HG03571 (cell line): Measurements from ENCODE around the gene GABRD.

Experiments
- ATAC-seq: cut with Tn5 transposase; IDR thresholded peaks from one replicate; pipeline ENCODE4 v1.9.1; 2021; ENCODE audit not compliant: unreplicated experiment

Gene GABRD

DNA sequence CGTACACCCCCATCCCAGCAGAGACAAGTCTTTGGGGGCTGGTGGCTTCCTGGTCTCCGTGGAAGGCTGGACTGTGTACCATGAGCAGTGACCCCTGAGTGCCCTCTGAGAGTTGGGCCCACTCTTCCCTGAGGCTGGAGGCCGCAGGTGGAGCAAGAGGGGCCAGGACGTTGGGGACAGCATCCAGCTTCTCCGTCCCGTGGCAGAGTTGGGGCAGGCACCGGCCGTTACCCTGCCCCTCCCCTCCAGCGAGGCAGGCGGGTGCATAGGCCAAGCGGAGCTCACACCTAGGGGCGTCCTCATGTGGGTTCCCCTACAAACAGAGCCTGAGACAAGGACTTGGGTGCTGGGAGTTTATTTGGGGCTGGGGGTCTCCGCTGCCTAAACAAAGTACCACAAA is 14.0 kb downstream of the GABRD start:
- ATAC-seq: no peak

DNA sequence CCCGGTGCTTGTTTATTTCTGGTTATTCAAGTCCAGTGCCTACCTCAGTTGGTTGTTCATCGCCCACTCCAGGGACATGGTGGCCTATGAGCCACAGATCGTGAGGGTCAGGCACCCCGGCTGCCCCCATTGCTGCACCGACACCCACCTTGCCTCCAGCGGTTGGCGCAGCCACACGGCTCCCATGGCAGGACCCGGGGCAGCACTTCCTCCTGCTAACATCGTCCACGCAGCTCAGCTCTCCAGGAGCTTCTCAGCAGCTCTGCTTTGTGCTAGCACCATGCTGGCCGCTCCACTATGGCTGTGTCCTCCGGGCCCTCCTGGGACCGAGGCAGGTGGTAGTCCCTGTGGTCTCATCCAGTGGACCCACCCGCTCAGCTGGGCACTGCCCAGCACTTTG is 17.1 kb downstream of the GABRD start:
- ATAC-seq: no peak

DNA sequence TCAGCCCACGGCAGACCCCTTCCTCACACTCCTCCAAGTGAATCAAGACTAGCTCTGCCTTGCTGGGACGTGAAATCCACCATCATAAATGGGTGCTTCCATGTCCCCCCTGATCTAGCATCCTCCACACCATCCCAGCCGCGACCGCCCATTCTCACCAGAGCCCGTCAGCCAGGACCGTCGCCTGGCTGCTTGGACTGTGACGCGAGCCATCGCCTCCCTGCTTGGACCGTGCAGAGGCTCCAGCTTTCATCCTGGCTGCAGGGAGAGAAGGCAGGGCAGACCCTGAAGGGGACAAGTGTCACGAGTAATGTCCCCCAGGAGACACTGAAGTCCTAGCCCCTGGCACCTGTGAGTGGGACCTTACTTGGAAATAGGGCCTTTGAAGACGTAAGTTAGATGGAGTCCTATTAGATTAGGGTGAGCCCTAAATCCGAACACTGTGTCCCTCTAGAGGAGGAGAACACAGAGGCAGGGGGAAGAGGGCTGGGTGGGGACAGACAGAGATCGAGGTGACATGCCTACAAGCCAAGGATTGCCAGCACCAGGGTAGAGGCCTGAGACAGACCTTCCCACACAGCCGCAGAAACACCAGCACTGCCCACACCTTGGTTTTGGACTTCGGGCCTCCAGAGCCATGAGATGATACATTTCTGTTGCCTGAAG is 18.3 kb downstream of the GABRD start:
- no peak for ATAC-seq

DNA sequence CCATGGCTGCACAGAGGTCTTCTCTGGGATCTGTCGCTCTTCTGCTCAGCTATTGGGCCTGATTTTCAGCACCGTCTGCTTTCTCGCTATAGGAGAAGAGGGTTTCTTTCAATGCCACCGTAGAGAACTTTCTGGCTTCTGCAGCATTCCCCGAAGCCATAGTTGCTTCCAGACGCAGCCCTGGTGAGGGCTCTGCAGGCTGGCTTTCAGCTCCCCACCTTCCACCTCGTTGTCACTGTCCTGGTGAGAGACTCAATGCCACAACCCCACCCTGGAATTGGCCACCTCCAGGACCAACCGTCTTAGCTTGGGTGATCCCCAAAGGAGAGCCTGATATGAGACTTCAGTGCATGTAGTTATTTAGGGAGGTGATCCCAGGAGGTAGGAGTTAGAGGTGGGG is 19.1 kb downstream of the GABRD start:
- ATAC-seq: no peak

DNA sequence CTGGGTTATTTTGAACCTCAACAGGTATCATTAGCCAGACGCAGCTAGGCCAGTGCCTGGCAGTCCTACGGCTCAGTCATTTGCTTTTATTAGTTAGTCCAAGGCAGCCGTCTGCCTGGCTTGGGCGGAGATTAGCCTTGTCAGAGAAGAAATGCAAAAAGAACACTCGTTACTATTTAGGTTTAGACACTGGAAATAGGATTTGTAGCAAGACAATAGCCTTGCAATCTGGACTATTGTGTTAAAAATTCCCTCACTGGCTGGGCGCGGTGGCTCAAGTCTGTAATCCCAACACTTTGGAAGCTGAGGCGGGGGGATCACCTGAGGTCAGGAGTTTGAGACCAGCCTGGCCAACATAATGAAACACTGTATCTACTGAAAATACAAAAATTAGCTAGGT is 20.1 kb downstream of the GABRD start:
- no peak for ATAC-seq

DNA sequence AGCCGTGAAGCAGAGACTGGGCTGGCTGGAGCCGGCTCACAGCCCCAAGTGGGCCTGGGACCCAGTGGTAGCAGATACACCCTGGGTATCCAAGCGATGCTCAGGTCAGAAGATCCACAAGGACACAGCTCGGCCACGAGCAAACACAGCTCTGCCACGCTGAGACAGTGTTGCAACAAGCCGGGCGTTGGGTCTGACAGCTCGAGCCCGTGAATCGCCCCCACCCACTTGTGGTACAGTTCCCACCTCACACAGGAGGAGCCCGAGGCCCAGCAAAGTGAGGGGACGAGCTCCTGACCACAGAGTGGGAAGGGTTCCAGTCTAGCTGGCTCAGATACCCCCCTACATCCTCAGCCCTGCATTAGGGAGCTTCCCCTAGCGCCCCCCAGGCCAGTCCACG is 22.2 kb downstream of the GABRD start:
- ATAC-seq: no peak

DNA sequence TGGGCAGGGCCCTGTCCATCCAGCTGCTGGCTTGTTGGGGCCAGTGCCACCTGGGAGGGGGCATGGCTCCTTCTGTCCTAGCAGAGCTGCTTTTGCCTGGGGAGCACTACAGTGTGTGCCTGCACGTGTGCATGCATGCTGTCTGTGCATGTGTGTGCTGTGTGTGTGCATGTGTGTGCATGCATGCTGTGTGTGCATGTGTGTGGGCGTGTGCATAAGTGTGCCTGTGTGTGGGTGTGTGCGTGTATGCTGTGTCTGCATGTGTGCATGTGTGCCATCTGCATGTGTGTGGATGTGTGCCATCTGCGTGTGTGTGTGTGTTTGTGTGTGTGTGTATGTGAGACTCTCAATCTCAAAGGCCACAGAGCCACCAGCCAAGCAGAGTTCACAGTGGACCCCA is 22.7 kb downstream of the GABRD start:
- ATAC-seq: no peak

DNA sequence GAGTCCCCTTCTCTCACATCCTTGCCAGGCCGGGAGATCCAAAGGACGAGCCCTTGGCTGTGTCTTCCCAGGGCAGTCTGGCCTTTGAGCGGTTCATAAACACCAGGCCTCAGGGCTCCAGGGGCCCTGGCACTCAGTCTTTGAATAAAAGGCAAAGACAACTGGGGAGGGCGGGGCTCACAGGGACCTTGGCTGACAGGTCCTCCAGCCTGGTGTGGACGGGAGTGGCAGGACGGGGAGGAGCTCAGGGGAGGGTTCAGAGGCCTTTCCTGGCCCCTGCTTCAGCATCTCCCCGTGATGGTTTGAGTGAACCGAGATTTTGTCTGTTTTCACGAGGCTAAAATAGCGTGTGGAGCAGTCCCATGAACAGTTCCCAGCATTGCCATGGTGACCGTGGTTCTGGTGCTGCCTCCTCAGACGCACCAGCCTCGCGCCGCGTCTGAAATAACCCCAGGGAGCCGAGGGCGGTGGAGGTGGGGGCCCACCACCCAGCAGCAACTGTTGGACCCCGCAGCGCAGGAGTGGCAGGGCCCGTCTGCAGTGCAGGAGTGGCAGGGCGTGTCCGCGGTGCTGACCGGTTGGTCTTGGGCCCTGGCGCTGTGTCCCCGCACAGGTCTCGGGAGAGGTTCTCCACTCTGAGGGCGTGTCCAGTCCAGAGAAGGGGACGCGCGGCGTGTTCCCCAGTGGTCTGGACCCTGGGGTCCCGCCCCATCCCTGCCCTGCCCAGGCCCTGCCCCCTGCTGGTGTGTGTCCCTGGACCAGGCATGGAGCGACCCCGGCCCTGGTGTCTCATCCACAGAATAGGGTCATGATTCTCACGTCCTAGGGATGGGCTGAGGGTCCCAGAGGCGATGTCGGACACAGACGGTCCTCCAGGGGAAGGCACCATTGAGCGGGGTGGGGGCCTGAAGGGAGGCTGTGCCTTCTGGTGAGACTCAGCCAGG is 24.0 kb downstream of the GABRD start:
- no peak for ATAC-seq

DNA sequence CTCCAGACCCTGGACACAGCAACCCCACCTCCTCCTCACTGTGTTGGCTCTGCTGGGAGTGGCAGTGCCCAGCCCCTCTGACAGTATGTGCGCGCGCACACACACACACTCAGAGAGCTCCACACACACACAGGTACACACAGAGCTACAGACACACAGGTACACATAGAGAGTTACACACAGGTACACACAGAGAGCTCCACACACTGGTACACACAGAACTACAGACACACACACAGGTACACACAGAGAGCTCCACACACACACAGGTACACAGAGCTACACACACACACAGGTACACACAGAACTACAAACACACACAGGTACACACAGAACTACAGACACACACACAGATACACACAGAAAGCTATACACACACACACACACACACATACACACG is 24.7 kb downstream of the GABRD start:
- ATAC-seq: no peak

DNA sequence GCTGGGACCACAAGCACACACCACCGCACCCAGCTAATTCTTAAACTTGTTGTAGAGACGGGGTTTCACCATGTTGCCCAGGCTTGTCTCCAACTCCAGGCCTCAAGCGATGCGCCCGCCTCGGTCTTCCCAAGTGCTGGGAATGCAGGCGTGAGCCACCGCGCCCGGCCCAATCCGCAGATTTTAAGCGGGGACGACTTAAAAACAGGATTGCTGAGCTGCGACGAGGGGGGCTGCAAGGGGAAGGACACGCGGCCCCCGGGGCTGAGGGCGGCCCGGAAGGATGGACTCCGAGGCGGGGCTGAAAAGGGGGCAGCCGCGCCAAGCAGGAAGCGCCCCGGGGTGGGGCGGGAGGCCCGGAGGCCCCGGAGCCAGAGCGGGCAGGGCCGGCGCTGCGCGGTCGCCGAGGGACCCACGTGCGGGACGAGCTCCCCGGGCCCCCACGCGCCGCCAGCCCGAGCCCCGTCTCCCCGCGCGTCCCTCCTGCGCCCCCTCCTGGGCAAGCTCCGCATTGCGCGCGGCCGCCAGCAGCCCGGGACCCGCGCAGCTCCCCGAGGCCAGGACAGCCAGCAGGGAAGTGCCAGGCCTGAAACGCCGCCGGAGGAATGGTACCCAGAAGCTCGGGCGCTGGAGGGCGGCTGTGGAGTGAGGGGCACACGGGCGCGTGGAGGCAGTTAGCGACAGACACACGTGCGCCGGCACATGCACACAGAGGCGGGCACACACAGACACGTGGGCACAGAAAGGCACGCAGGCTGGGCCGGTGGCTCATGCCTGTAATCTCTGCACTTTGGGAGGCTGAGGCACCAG is 25.6 kb downstream of the GABRD start:
- no peak for ATAC-seq

DNA sequence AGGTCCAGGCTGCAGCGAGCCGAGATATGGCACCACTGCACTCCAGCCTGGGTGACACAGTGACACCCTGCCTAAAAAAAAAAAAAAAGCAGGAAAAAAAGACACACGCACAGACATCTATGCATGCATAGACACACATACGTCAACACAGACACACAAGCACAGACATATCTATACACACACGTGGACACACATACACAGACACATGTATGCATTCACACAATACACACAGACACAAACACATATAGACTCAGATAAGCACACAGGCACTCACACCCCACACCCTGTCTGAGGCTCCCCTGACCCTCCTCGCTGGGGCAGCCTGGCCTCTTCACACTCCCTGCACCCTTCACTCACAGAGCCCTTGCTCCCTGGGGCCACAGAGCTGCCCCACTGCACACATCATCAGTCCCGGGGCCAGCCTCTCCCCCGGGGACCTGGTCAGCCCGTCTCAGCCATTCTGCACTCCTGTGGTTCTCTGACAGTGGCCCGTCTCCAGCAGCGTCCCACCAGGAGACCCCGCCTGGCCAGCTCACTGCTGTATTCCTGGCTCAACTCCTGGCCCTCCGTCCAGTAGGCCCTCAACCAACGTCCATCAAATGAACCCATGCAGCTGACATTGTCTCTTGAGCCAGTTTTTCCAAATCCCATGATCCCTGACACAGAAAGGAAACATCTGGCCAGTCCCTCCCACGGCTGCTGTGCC is 26.5 kb downstream of the GABRD start:
- no peak for ATAC-seq

DNA sequence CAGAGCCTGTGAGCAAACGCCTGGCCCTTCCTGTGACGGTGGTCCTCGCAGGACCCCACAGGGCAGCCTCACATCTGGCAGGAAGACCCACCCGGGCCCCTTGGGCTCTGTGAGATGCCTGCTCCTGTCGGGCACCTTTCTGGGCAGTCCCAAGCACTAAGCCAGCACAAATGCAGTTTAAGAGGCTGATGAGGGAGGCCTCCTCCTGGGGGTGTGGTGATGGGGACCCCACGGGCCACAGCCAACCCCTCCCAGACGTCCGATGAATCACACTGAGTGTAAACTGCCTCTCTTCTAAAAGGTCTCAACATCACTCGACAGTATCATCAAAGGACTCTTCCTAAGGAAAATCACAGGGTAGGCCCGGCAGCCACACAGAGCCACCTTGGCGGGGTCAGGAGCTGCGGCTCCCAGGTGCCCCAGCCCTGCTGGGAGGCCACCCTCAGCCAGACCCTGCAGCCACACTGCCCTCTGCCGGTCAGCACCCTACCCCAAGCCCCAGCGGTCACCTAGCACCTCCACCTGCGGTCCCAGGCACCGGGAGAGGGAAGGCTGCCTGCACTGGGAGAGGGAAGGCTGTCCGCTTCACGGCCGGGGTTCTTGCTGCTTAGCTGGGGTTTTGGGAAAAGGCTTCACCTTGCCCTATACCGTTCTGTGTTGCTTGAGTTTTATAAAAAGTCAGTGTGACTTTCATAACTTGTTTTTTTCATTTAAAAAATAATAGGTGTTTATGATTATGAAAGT is 27.2 kb downstream of the GABRD start:
- ATAC-seq: no peak

DNA sequence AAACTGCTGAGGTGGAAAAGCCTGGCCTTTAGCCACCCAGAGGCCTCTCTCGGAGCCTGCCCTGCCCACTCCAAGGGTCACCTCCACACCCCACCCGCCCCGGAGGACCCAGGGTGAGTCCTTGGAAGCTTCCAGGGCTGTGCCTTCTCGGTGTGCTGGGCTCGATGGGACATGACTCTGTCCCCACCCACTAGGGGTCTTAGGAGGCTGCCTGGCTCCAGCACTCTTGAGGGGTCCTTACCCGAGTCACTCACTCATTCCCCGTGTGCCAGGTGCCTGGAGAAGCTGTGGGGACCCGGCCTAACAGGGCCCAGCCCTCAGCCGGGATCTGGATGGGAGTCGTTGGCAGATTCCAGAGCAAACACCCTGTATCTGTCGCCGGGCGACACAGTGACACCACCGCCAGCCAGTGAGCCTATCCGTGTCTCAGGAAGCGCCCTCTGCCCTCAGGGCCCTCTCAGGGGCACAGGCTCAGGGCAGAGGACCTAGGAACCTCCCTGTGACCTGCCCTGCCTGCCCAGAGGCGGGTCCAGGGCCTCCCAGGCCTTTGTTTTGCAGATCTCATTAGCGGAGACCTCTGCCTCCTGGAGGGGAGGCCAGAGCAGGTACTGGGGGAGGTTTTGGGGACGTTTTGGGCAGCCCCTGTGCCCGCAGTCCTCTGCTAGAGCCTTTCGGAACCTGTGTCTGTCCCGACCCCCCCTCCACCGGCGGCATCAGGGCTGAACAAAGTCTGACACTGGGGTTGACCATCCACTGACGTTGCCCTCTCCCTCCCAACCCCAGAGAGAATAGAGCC is 28.0 kb downstream of the GABRD start:
- ATAC-seq: no peak

DNA sequence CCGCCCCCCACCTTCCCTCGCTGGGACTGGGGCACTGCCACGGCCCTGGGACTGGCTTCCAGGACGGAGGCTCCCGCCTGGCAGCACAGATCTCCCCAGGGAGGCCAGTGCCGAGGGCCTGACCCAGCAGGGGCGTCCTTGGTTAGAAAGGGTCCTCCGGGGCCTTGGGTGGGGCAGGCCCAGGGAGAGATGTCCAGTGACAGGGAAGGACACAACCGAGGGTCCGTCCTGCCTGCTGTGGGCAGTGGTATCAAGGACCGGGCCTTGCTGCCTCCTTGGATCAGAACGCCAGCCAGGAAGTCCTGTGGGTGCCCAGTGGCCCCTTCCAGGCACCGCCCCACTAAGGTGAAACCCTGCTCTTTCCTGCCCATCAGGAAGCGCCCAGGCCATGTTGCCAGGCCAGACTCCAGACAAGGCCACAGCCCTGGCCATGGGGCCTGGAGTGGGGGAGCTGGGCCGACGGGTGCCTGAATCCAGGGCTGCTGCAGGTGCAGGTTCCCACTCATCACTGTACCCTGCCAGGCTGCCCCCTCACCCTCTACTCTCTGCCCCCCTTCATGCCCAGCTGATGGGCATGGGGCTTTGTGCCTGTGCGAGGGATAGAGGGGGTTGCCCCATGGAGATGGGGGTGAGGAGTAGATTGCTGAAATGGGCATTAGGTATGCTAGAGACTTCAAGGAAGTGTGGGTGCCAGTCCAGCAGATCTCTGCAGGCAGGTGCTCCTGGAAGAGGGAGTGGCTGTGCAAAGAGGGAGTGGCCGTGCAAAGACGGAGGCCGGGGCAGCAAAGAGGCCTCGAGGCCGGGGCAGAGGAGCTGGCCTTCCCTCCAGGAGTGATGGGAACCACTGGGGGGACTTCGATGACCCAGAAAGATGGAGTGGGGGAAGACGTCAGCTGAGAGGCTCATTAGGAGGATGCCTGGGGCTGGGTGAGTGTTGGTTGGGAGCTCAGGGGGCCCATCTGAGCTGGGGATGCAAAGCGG is 28.9 kb downstream of the GABRD start:
- no peak for ATAC-seq

DNA sequence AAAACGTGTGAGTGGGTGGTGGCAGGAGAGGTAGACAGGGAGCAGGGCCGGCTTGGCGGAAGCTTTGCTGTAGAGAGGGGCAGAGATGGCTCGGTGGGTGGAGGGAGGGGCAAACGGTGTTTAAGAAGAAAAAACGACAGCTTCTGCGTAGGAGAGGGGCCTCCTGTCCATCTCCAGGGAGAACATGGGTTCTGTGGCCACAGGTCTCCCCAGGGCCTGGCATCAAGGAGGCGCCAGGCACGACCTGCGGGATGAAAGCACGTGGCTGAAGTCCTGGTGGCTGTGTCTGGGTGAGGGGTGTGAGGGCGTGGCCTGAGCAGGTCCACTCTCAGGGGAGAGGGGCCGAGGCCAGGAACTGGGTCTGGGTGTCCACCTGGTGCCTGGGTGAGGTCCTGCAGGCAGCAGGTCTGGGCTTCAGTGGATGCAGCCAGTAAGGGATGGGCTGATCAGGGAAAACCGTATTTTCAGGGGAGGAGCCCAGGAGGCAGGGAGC is 30.1 kb downstream of the GABRD start:
- ATAC-seq: no peak

DNA sequence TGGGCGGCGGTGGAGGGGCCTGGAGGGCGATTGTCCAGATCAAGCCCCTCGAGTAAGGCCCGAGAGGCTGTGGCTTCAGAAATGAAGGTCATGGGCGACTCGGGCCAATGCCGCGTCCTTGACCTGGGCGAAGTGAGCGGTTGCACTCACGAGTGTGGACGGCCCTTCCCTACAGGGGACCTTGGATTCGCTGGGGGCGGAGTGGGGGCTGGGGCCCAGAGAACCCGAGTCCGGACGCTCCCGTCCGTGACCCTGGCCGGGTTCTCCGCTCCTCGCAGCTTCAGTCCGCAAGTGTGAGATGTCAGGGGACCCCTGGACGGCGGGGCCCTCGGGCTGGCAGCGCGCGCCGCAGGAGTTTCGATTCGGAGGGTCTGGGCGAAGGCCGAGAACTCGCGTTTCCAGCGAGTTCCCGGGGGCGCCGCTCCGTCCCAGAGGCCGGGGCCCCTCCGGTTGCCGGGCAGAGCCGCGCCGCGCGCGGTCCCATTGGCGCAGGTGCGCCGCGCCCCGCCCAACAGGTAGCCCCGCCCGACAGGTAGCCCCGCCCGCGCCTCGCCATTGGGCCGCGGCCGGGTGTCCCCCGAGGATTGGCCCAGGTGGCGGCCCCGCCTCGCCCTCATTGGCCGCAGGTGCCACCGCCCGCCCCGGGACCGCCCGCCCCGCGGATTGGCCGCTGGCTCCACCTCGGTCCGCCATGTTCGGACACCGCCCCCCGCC is 30.7 kb downstream of the GABRD start, which contains the start of gene PRKCZ:
Gene PRKCZ (plus strand): TSS at position 694 of the 714 bp plus-strand sequence. CDS start 220 bp downstream, outside the sequence.
- ATAC-seq: peak; percentile 53

DNA sequence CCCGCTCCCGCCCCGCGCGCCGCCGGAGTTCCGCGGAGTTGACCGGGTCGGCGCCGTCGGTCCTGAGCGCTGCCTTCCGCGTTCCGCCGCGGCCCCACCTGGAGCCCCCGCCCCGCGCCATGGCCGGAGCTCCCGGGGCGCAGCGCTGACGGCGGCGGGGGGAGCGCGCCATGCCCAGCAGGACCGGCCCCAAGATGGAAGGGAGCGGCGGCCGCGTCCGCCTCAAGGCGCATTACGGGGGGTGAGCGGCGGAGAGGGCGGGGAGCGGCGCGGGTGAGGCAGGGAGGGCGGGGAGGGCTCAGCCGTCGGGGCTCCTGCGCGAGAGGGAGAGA is 31.3 kb downstream of the GABRD start:
- no peak for ATAC-seq
